H9 (cell line): ENCODE results near the gene CFHR2. TPM values are rescaled to one million over a fixed set of nuclear protein-coding genes. Genes with fewer than 3 reads are reported as not detected.
"Not testable (repeated sequence)": the region's sequence is repeated elsewhere in the genome, so short reads cannot be mapped to it uniquely, and the experiment has no call there.

ENCODE experiments used
- DNase-seq: peaks from one replicate; pipeline ENCODE4 v3.0.0-alpha.2; 2017
- H2AFZ ChIP-seq: one replicate; pipeline ENCODE4 v1.6.1; 2013; ENCODE audit warnings: mild to moderate bottlenecking, low read length, control low read depth, moderate library complexity
- H2AK5ac ChIP-seq: 2 replicates; pipeline ENCODE4 v1.6.1; 2013; ENCODE audit warnings: low read length, control low read depth, mixed read lengths; ENCODE audit not compliant: insufficient read length
- H2BK120ac ChIP-seq: one replicate; pipeline ENCODE4 v1.6.1; 2013; ENCODE audit warnings: low read depth, mild to moderate bottlenecking, low read length, control low read depth, inconsistent platforms; ENCODE audit not compliant: poor library complexity, severe bottlenecking
- H2BK12ac ChIP-seq: 2 replicates; pipeline ENCODE4 v1.6.1; 2013; ENCODE audit warnings: low read length, control low read depth, mixed read lengths, low read depth; ENCODE audit not compliant: insufficient read length
- H2BK15ac ChIP-seq: 2 replicates; pipeline ENCODE4 v1.6.1; 2013; ENCODE audit warnings: low read depth, low read length, control low read depth
- H2BK20ac ChIP-seq: one replicate; pipeline ENCODE4 v1.6.1; 2013; ENCODE audit warnings: low read depth, mild to moderate bottlenecking, low read length, control low read depth, inconsistent platforms; ENCODE audit not compliant: poor library complexity, severe bottlenecking
- H2BK5ac ChIP-seq: 2 replicates; pipeline ENCODE4 v1.6.1; 2013; ENCODE audit warnings: low read length, control low read depth, mixed read lengths; ENCODE audit not compliant: insufficient read length
- H3K14ac ChIP-seq: 2 replicates; pipeline ENCODE4 v1.6.1; 2013; ENCODE audit warnings: low read length, control low read depth; ENCODE audit not compliant: insufficient read depth
- H3K18ac ChIP-seq: 2 replicates; pipeline ENCODE4 v1.6.1; 2013; ENCODE audit warnings: low read depth, mild to moderate bottlenecking, mixed read lengths, low read length, control low read depth; ENCODE audit not compliant: insufficient read length
- H3K23ac ChIP-seq: 2 replicates; pipeline ENCODE4 v1.6.1; 2013; ENCODE audit warnings: low read length, control low read depth, mixed read lengths, low read depth; ENCODE audit not compliant: insufficient read length
- H3K23me2 ChIP-seq: 2 replicates; pipeline ENCODE4 v1.6.1; 2013; ENCODE audit warnings: low read depth, mild to moderate bottlenecking, mixed read lengths, low read length, control low read depth; ENCODE audit not compliant: insufficient read length, poor library complexity, severe bottlenecking
- H3K27ac ChIP-seq: 2 replicates; pipeline ENCODE4 v1.5.1; 2013; ENCODE audit warnings: low read length, control low read depth, mixed read lengths, low read depth; ENCODE audit not compliant: insufficient read length
- H3K27me3 ChIP-seq: 2 replicates; pipeline ENCODE4 v1.6.1; 2013; ENCODE audit warnings: low read length, control low read depth, inconsistent platforms; ENCODE audit not compliant: insufficient read depth
- H3K4ac ChIP-seq: 2 replicates; pipeline ENCODE4 v1.6.1; 2013; ENCODE audit warnings: low read depth, mild to moderate bottlenecking, control low read depth, inconsistent platforms, low read length, moderate library complexity
- H3K4me1 ChIP-seq: 2 replicates; pipeline ENCODE4 v1.6.1; 2013; ENCODE audit warnings: low read length, control low read depth, inconsistent platforms; ENCODE audit not compliant: insufficient read depth
- H3K4me2 ChIP-seq: 2 replicates; pipeline ENCODE4 v1.6.1; 2013; ENCODE audit warnings: low read length, control low read depth, mixed read lengths; ENCODE audit not compliant: insufficient read length, insufficient read depth
- H3K56ac ChIP-seq: 2 replicates; pipeline ENCODE4 v1.6.1; 2013; ENCODE audit warnings: low read depth, mild to moderate bottlenecking, mixed read lengths, low read length, control low read depth; ENCODE audit not compliant: insufficient read length
- H3K79me1 ChIP-seq: 2 replicates; pipeline ENCODE4 v1.6.1; 2013; ENCODE audit warnings: low read depth, mild to moderate bottlenecking, moderate library complexity, low read length, control low read depth, inconsistent platforms; ENCODE audit not compliant: insufficient read depth, poor library complexity, severe bottlenecking
- H3K79me2 ChIP-seq: 2 replicates; pipeline ENCODE4 v1.6.1; 2013; ENCODE audit warnings: low read length, control low read depth, inconsistent platforms; ENCODE audit not compliant: insufficient read depth
- H3K9ac ChIP-seq: 2 replicates; pipeline ENCODE4 v1.6.1; 2013; ENCODE audit warnings: low read length, control low read depth, mixed read lengths; ENCODE audit not compliant: insufficient read length; ENCODE audit errors: extremely low read depth
- H3K9me3 ChIP-seq: one replicate; pipeline ENCODE4 v1.6.1; 2013; ENCODE audit warnings: low read depth, low read length, inconsistent platforms; ENCODE audit not compliant: control insufficient read depth
- H3T11ph ChIP-seq: one replicate; pipeline ENCODE4 v1.6.1; 2013; ENCODE audit warnings: mild to moderate bottlenecking, low read length, control low read depth, inconsistent platforms
- H4K20me1 ChIP-seq: one replicate; pipeline ENCODE4 v1.6.1; 2013; ENCODE audit not compliant: control insufficient read depth, insufficient read length, insufficient read depth
- H4K5ac ChIP-seq: 2 replicates; pipeline ENCODE4 v1.6.1; 2013; ENCODE audit warnings: low read depth, mild to moderate bottlenecking, mixed read lengths, low read length, control low read depth; ENCODE audit not compliant: insufficient read length
- H4K8ac ChIP-seq: replicated peaks from 2 replicates; pipeline ENCODE4 v1.6.1; 2013; ENCODE audit warnings: low read length, control low read depth, mixed read lengths, low read depth; ENCODE audit not compliant: insufficient read length
- H4K91ac ChIP-seq: 2 replicates; pipeline ENCODE4 v1.6.1; 2013; ENCODE audit warnings: low read depth, mild to moderate bottlenecking, moderate library complexity, mixed read lengths, low read length, control low read depth; ENCODE audit not compliant: insufficient read length
- H3K27ac Mint-ChIP-seq, 3 experiments: 2 replicates in 2 of 3; 3 replicates in 1 of 3; pipeline ENCODE4 v1.8.0; 2020 to 2021; ENCODE audit warnings: mixed read lengths in 3 of 3, mild to moderate bottlenecking in 1 of 3, moderate library complexity in 1 of 3
- H3K27me3 Mint-ChIP-seq: 2 replicates; pipeline ENCODE4 v1.8.0; 2021; ENCODE audit warnings: low read depth, mild to moderate bottlenecking, moderate library complexity, mixed read lengths
- H3K36me3 Mint-ChIP-seq, 3 experiments: 2 replicates in 2 of 3; 3 replicates in 1 of 3; pipeline ENCODE4 v1.8.0; 2020 to 2021; ENCODE audit warnings: low read depth in 3 of 3, mixed read lengths in 3 of 3; ENCODE audit not compliant: insufficient read depth in 1 of 3
- H3K4me1 Mint-ChIP-seq, 2 experiments: 2 replicates each; pipeline ENCODE4 v1.8.0; 2020; ENCODE audit warnings: mixed read lengths in 2 of 2
- H3K4me3 Mint-ChIP-seq, 2 experiments: 2 replicates in 1 of 2; 3 replicates in 1 of 2; pipeline ENCODE4 v1.8.0; 2020 to 2021; ENCODE audit warnings: mild to moderate bottlenecking in 2 of 2, mixed read lengths in 2 of 2, moderate library complexity in 1 of 2
- H3K9me3 Mint-ChIP-seq, 2 experiments: 2 replicates in 1 of 2; 3 replicates in 1 of 2; pipeline ENCODE4 v1.8.0; 2020; ENCODE audit warnings: mild to moderate bottlenecking in 2 of 2, mixed read lengths in 2 of 2, moderate library complexity in 1 of 2
- CTCF ChIP-seq: fragments of 200-600 bp; sonication (generic); conservative IDR thresholded peaks from 3 replicates; pipeline ENCODE4 v1.8.0; 2021; ENCODE audit warnings: antibody characterized with exemption, mild to moderate bottlenecking
- WGBS: extraction: QIAGEN DNeasy Blood & Tissue Kit; methylation state at CpG from one replicate; pipeline ENCODE4 v1.1.7; 2013; ENCODE audit warnings: missing lambda C conversion rate, low lambda C conversion rate, mixed read lengths; ENCODE audit not compliant: insufficient read length; ENCODE audit errors: extremely low coverage; 5-methylcytosine and 5-hydroxymethylcytosine counted together
- total RNA-seq: library from RNA; stranded (reverse); gene quantifications from 2 replicates; pipeline ENCODE4 v1.2.1, GENCODE V29; 2021

The CFHR2 gene
- total RNA-seq, 1 experiment from 2014 or later, result not detected

- Mint-ChIP-seq H3K9me3 (no peaks in the 10 kb centered on the region), H3K4me1 (no peaks in the 10 kb centered on the region), H3K27me3 (no peaks in the 10 kb centered on the region), H3K36me3 (no peaks in the 10 kb centered on the region), H3K4me3 (no peak overlapping the region), H3K27ac (no peak overlapping the region)
- no peak for TF ChIP-seq CTCF
- H3K4me2 ChIP-seq, result no peak overlapping the region
- H4K91ac ChIP-seq, result no peak overlapping the region
- no peak overlapping the region for H3K9ac ChIP-seq
- H3K18ac ChIP-seq, result no peak overlapping the region
- H2BK5ac ChIP-seq, result no peak overlapping the region
- no peak overlapping the region for H3K56ac ChIP-seq
- H3K14ac ChIP-seq, result no peak overlapping the region
- H4K5ac ChIP-seq, result no peak overlapping the region
- H2BK15ac ChIP-seq, result no peak overlapping the region
- H4K8ac ChIP-seq, result no peak overlapping the region
- H3K79me1 ChIP-seq, result no peaks in the 10 kb centered on the region
- H2BK12ac ChIP-seq, result no peak overlapping the region
- H3K9me3 ChIP-seq, result no peaks in the 10 kb centered on the region
- no peak overlapping the region for H3T11ph ChIP-seq
- H3K23me2 ChIP-seq, result no peaks in the 10 kb centered on the region
- H4K20me1 ChIP-seq, result no peaks in the 10 kb centered on the region
- no peak overlapping the region for H2BK120ac ChIP-seq
- H3K27me3 ChIP-seq, result no peaks in the 10 kb centered on the region
- no peak overlapping the region for H3K4ac ChIP-seq
- H3K23ac ChIP-seq, result no peak overlapping the region
- no CpG with 5 or more reads among the region's 1 CpG for WGBS
- DNase-seq, result no peak
- H3K27ac ChIP-seq, result no peak overlapping the region
- H3K4me1 ChIP-seq, result no peaks in the 10 kb centered on the region
- no peak overlapping the region for H2BK20ac ChIP-seq
- no peaks in the 10 kb centered on the region for H3K79me2 ChIP-seq
- no peak overlapping the region for H2AK5ac ChIP-seq
- no peak overlapping the region for H2AFZ ChIP-seq
These were observed 37.3 kb downstream of the CFHR2 start for GRCh38 chr1:196980859-196981258.

- H3K14ac ChIP-seq, H3K4me2 ChIP-seq, DNase-seq, H3K4me1 Mint-ChIP-seq, H3K18ac ChIP-seq, H2BK20ac ChIP-seq, H3K23ac ChIP-seq, H3K9me3 Mint-ChIP-seq, H3K4ac ChIP-seq, H3K79me1 ChIP-seq, H3K23me2 ChIP-seq, H3K27me3 ChIP-seq, H3K56ac ChIP-seq, H4K20me1 ChIP-seq, H2AK5ac ChIP-seq, H3K4me1 ChIP-seq, H3K27ac ChIP-seq, H3K27ac Mint-ChIP-seq, H2AFZ ChIP-seq, H2BK5ac ChIP-seq, H3T11ph ChIP-seq, H3K9ac ChIP-seq, H3K27me3 Mint-ChIP-seq, H4K8ac ChIP-seq, H2BK15ac ChIP-seq, H3K36me3 Mint-ChIP-seq, H3K4me3 Mint-ChIP-seq, H4K5ac ChIP-seq, H3K79me2 ChIP-seq, H3K9me3 ChIP-seq, H4K91ac ChIP-seq, H2BK12ac ChIP-seq, H2BK120ac ChIP-seq: not testable (repeated sequence)
- WGBS, result no CpG with 5 or more reads among the region's 7 CpGs
These were observed 38.7 kb downstream of the CFHR2 start for GRCh38 chr1:196982247-196982646.
